Osteoblast (primary cell): ENCODE results near the gene VILL. TPM values are rescaled to one million over a fixed set of nuclear protein-coding genes. Genes with fewer than 3 reads are reported as not detected.

ENCODE experiments used
- DNase-seq: peaks from one replicate; pipeline ENCODE4 v3.0.0; 2011; ENCODE audit warnings: low spot score, mixed read lengths; ENCODE audit not compliant: insufficient read length; ENCODE audit errors: missing footprints
- H2AFZ ChIP-seq: 2 replicates; pipeline ENCODE4 v1.6.0; 2011; ENCODE audit warnings: mild to moderate bottlenecking, low read length
- H3K27ac ChIP-seq: 2 replicates; pipeline ENCODE4 v1.5.1; 2011; ENCODE audit warnings: mild to moderate bottlenecking, low read depth, low read length, moderate library complexity
- H3K27me3 ChIP-seq: 2 replicates; pipeline ENCODE4 v1.6.0; 2012; ENCODE audit warnings: mild to moderate bottlenecking, control low read depth, inconsistent platforms, low read length, moderate library complexity; ENCODE audit not compliant: insufficient read depth
- H3K36me3 ChIP-seq: 2 replicates; pipeline ENCODE4 v1.5.1; 2011; ENCODE audit warnings: mild to moderate bottlenecking, low read length, control low read depth, moderate library complexity; ENCODE audit not compliant: insufficient read depth
- H3K4me1 ChIP-seq: 2 replicates; pipeline ENCODE4 v1.5.1; 2011; ENCODE audit warnings: mild to moderate bottlenecking, low read length, control low read depth, moderate library complexity; ENCODE audit not compliant: insufficient read depth
- H3K4me2 ChIP-seq: 2 replicates; pipeline ENCODE4 v1.6.0; 2011; ENCODE audit warnings: mild to moderate bottlenecking, low read length; ENCODE audit not compliant: insufficient read depth
- H3K4me3 ChIP-seq: fragments of 200-600 bp; sonication (generic); 3 replicates; pipeline ENCODE4 v1.5.1; 2012; ENCODE audit warnings: mild to moderate bottlenecking, low read length, inconsistent platforms; ENCODE audit not compliant: insufficient read depth
- H3K79me2 ChIP-seq: 2 replicates; pipeline ENCODE4 v1.6.0; 2012; ENCODE audit warnings: mild to moderate bottlenecking, low read length, control low read depth, inconsistent platforms; ENCODE audit not compliant: insufficient read depth
- H3K9me3 ChIP-seq: 2 replicates; pipeline ENCODE4 v1.5.1; 2011; ENCODE audit warnings: low read depth, low read length, control low read depth
- H4K20me1 ChIP-seq: 2 replicates; pipeline ENCODE4 v1.6.0; 2012; ENCODE audit warnings: mild to moderate bottlenecking, low read length, control low read depth; ENCODE audit not compliant: insufficient read depth
- total RNA-seq: library from RNA; depleted of rRNA; stranded (reverse); fragments of >200 nt; gene quantifications from 2 replicates; pipeline ENCODE4 v1.2.3, GENCODE V29; 2012
- TF ChIP-seq, protein P1 (sequence below): IDR thresholded peaks from 2 replicates; pipeline ENCODE4 v1.5.1; 2011; ENCODE audit warnings: mild to moderate bottlenecking, low read depth, low read length, moderate library complexity; ENCODE audit errors: extremely low read depth

VILL gene
- total RNA-seq, 1 donor = 7.6 TPM

DNA sequence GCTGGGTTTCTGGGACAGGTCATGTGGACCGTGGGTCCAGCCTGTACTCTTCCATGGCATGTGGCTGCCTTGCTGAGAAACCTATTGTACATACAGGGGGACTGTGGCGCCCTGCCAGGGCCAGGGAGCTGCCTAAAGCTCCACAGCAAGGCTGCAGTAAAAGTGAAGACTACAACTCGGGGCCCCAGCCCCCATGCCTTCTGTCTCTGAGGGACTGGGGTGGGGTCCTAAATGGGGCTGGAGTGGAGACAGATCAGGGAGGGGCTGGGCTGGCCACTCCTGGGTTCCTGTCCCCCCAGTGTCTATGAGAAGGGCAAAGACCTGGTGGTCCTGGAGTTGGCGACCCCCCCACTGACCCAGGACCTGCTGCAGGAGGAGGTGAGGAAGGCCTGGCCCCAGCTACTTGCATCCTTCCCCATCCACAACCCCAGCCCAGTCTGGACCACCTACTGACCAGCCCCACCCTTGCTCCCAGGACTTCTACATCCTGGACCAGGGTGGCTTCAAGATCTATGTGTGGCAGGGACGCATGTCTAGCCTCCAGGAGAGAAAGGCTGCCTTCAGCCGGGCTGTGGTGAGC, 7.3 kb downstream of the VILL start:
- peaks cover 4% of the 10 kb centered on the region for H3K36me3 ChIP-seq
- H3K27ac ChIP-seq = no peak overlapping the region
- H3K4me2 ChIP-seq = peak overlapping the region; percentile 95
- no peaks in the 10 kb centered on the region for H3K27me3 ChIP-seq
- H3K4me3 ChIP-seq = no peak overlapping the region
- no peaks in the 10 kb centered on the region for H3K9me3 ChIP-seq
- DNase-seq = peak; percentile 49
- TF ChIP-seq, protein P1, sequence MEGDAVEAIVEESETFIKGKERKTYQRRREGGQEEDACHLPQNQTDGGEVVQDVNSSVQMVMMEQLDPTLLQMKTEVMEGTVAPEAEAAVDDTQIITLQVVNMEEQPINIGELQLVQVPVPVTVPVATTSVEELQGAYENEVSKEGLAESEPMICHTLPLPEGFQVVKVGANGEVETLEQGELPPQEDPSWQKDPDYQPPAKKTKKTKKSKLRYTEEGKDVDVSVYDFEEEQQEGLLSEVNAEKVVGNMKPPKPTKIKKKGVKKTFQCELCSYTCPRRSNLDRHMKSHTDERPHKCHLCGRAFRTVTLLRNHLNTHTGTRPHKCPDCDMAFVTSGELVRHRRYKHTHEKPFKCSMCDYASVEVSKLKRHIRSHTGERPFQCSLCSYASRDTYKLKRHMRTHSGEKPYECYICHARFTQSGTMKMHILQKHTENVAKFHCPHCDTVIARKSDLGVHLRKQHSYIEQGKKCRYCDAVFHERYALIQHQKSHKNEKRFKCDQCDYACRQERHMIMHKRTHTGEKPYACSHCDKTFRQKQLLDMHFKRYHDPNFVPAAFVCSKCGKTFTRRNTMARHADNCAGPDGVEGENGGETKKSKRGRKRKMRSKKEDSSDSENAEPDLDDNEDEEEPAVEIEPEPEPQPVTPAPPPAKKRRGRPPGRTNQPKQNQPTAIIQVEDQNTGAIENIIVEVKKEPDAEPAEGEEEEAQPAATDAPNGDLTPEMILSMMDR = no peak
- H3K79me2 ChIP-seq = no peaks in the 10 kb centered on the region
- no peak overlapping the region for H2AFZ ChIP-seq
- no peaks in the 10 kb centered on the region for H4K20me1 ChIP-seq
- peaks cover 18% of the 10 kb centered on the region for H3K4me1 ChIP-seq

DNA sequence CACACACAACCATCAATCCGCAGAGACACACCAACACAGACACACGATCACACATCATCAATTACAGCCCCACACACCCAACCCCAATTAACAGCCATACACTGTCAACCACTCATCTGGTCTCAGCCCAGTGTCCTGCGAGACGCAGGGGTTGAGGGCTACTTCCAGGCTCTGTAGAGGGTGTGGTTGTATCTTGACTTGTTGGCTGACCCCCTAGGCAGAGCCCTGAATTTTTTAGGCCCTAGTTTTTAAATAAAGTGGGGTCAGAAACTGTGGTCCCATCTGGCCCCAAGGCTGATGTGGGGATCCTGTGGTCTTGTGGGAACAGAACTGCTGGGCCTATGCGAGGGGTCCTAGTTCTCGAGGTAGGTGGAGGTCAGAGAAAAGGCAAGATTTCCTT, 9.2 kb downstream of the VILL start:
- Histone ChIP-seq H3K9me3 (no peaks in the 10 kb centered on the region), H3K36me3 (peaks cover 4% of the 10 kb centered on the region), H3K4me3 (no peak overlapping the region), H3K27me3 (no peaks in the 10 kb centered on the region), H3K79me2 (no peaks in the 10 kb centered on the region), H3K27ac (no peak overlapping the region), H3K4me2 (no peak overlapping the region), H3K4me1 (peaks cover 7% of the 10 kb centered on the region), H2AFZ (no peak overlapping the region), H4K20me1 (peaks cover 5% of the 10 kb centered on the region)
- DNase-seq = no peak
- TF ChIP-seq, protein P1 = no peak

DNA sequence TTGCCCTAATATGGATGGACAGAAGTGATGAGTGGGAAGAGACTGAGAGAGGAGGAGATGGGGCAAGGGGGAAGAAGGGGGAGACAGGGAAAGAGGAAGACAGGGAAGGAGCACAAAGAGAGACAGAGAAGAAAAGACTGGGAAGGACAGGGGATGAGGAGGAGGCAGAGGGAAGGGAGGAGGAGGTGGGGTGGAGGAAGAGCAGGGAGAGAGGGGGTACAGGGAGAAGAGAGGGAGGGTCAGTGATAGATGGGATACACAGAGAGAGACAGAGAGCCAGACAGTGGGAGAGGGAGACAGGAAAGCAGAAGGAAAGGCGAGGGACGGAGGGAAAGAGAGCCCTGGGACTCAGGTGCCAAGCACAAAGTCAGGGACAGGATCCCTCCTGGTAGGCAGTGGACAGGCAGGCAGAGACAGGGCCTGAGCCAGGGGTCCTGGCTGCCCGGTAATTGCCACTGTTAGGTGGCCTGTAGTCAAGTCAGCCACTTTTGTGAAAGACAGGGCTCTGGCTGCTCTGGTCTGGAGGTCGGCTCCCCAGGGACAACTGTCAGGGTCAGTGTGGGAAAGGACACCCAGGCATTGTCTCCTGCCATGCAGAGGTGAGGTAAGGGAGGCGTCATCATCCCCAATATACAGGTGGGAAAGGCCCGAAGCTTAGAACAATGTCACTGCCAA, 9.8 kb downstream of the VILL start:
- H3K27ac ChIP-seq = no peak overlapping the region
- H3K4me3 ChIP-seq = no peak overlapping the region

DNA sequence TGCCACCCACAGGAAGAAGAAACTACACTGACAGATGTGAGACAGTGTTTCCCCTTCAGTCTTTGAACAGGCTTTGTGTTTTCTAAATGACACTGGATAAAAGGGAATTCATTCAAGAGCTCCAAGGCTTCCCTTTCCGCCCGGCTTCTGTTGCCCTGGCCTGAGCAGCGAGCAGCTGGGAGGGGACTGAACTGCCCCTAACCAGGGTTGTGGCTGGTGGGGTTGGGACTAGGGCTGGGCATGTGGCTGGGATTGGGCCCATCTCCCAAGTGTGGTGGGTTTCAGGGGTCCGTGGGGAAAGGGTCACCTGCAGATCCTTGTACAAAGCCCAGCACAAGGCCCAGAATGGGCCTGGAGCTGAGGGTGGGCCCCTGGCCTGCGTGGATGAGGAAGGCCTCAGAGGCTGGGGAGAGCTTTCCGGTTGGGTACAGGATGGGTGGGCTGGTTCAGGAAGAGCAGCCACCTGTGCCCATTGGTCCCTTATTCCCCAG, 10.4 kb downstream of the VILL start:
- H3K9me3 ChIP-seq = no peaks in the 10 kb centered on the region
- no peak overlapping the region for H3K4me3 ChIP-seq
- peaks cover 5% of the 10 kb centered on the region for H3K4me1 ChIP-seq
- peaks cover 2% of the 10 kb centered on the region for H3K36me3 ChIP-seq
- DNase-seq = peak; percentile 35
- H3K4me2 ChIP-seq = no peak overlapping the region
- TF ChIP-seq, protein P1 = no peak
- peaks cover 6% of the 10 kb centered on the region for H4K20me1 ChIP-seq
- no peak overlapping the region for H3K27ac ChIP-seq
- no peaks in the 10 kb centered on the region for H3K27me3 ChIP-seq
- no peak overlapping the region for H2AFZ ChIP-seq
- H3K79me2 ChIP-seq = no peaks in the 10 kb centered on the region

More for the DNA sequence above, 9.8 kb downstream of the VILL start:
- H3K9me3 ChIP-seq = no peaks in the 10 kb centered on the region
- DNase-seq = peak; percentile 36
- H3K4me1 ChIP-seq = peaks cover 5% of the 10 kb centered on the region
- H4K20me1 ChIP-seq = peaks cover 6% of the 10 kb centered on the region
- no peaks in the 10 kb centered on the region for H3K79me2 ChIP-seq
- no peak overlapping the region for H2AFZ ChIP-seq
- H3K36me3 ChIP-seq = peaks cover 4% of the 10 kb centered on the region
- H3K4me2 ChIP-seq = no peak overlapping the region
- TF ChIP-seq, protein P1 = no peak
- H3K27me3 ChIP-seq = no peaks in the 10 kb centered on the region
